IPS DF 19.7 (cell line): ENCODE data around the gene AGMO.
"Not testable (repeated sequence)": the region's sequence is repeated elsewhere in the genome, so short reads cannot be mapped to it uniquely, and the experiment has no call there.

ENCODE experiments used
- DNase-seq: peaks from one replicate; pipeline ENCODE4 v3.0.0-alpha.2; 2013; ENCODE audit warnings: low read depth, low spot score

The AGMO gene

GRCh38 chr7:15559416-15559928 lies 2.3 kb downstream of the AGMO start:
- no peak for DNase-seq

GRCh38 chr7:15558756-15559155 lies 3.1 kb downstream of the AGMO start:
- DNase-seq, result no peak

- DNase-seq, result no peak
These were observed 4.1 kb downstream of the AGMO start for GRCh38 chr7:15557686-15558085.

- no peak for DNase-seq
These were observed 4.6 kb downstream of the AGMO start for GRCh38 chr7:15557186-15557585.

- no peak for DNase-seq
These were observed 5.3 kb downstream of the AGMO start for GRCh38 chr7:15556339-15557105.

- DNase-seq, result no peak
These were observed 6.4 kb downstream of the AGMO start for GRCh38 chr7:15555381-15555859.

GRCh38 chr7:15554744-15555143 lies 7.1 kb downstream of the AGMO start:
- no peak for DNase-seq

- no peak for DNase-seq
These were observed 7.7 kb downstream of the AGMO start for GRCh38 chr7:15554081-15554480.

- DNase-seq, result not testable (repeated sequence)
These were observed 14.5 kb downstream of the AGMO start for GRCh38 chr7:15547320-15547719.

GRCh38 chr7:15546272-15546792 lies 15.5 kb downstream of the AGMO start:
- DNase-seq, result no peak

- DNase-seq, result no peak
These were observed 17.8 kb downstream of the AGMO start for GRCh38 chr7:15544050-15544449.

- no peak for DNase-seq
These were observed 18.6 kb downstream of the AGMO start for GRCh38 chr7:15543256-15543655.

GRCh38 chr7:15527648-15528047 lies 34.2 kb downstream of the AGMO start:
- DNase-seq, result no peak

GRCh38 chr7:15525652-15526263 lies 36.1 kb downstream of the AGMO start:
- no peak for DNase-seq

GRCh38 chr7:15524077-15524476 lies 37.7 kb downstream of the AGMO start:
- no peak for DNase-seq

- DNase-seq, result not testable (repeated sequence)
These were observed 44.0 kb downstream of the AGMO start for GRCh38 chr7:15517865-15518264.

GRCh38 chr7:15515252-15515651 lies 46.6 kb downstream of the AGMO start:
- no peak for DNase-seq

GRCh38 chr7:15508258-15508657 lies 53.6 kb downstream of the AGMO start:
- no peak for DNase-seq

GRCh38 chr7:15507708-15508107 lies 54.1 kb downstream of the AGMO start:
- no peak for DNase-seq

- no peak for DNase-seq
These were observed 54.6 kb downstream of the AGMO start for GRCh38 chr7:15507171-15507570.

- DNase-seq, result no peak
These were observed 56.1 kb downstream of the AGMO start for GRCh38 chr7:15505761-15506160.

GRCh38 chr7:15504351-15504750 lies 57.5 kb downstream of the AGMO start:
- no peak for DNase-seq
